T-helper 2 cell treated with Interferon-gamma antibody and Interleukin-4, amounts not matched to agents 5 μg/mL and 100 μg/mL, for 36 hours (primary cell): ENCODE results near the gene OMA1.

Source experiments
- DNase-seq: peaks from one replicate; pipeline ENCODE4 v3.0.0; 2021; ENCODE audit warnings: low spot score
- H3K27ac Mint-ChIP-seq: one replicate; pipeline ENCODE4 v1.8.0; 2021; ENCODE audit warnings: mild to moderate bottlenecking, mixed read lengths
- H3K27me3 Mint-ChIP-seq: one replicate; pipeline ENCODE4 v1.8.0; 2021; ENCODE audit warnings: low read depth, mixed read lengths
- H3K36me3 Mint-ChIP-seq: one replicate; pipeline ENCODE4 v1.8.0; 2021; ENCODE audit warnings: low read depth, mixed read lengths
- H3K4me1 Mint-ChIP-seq: one replicate; pipeline ENCODE4 v1.8.0; 2021; ENCODE audit warnings: low read depth, mixed read lengths
- H3K4me3 Mint-ChIP-seq: one replicate; pipeline ENCODE4 v1.8.0; 2022; ENCODE audit warnings: mild to moderate bottlenecking, moderate library complexity, mixed read lengths
- H3K9me3 Mint-ChIP-seq: one replicate; pipeline ENCODE4 v1.8.0; 2021; ENCODE audit warnings: mixed read lengths

The OMA1 gene

GRCh38 chr1:58447886-58448285 is 98.6 kb downstream of the OMA1 start:
- Mint-ChIP-seq H3K27ac (no peak overlapping the region), H3K4me3 (no peak overlapping the region), H3K36me3 (no peaks in the 10 kb centered on the region), H3K27me3 (no peaks in the 10 kb centered on the region), H3K4me1 (no peaks in the 10 kb centered on the region), H3K9me3 (no peaks in the 10 kb centered on the region)
- no peak for DNase-seq

DNA sequence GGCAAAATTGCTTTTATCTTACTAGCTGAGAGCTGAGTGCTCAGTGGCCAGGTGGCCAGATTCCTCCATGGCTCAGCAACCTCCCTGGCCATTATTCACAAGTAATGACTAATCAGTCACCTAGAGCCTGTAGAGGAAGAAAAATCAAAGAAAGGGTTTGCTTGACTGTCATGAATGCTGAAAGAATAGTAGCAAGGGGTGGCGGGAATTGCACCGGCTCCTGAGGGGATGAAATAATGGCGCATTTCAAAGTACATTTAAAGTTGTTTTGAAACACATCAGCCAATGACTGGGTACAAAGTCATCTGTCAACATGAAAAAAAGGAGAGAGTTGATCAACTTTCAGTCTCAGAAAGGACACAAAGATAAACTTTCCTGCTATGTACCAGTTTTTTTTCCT is 99.5 kb downstream of the OMA1 start:
- Mint-ChIP-seq H3K9me3 (no peaks in the 10 kb centered on the region), H3K27me3 (no peaks in the 10 kb centered on the region), H3K4me3 (no peak overlapping the region), H3K27ac (no peak overlapping the region), H3K4me1 (no peaks in the 10 kb centered on the region), H3K36me3 (no peaks in the 10 kb centered on the region)
- DNase-seq = no peak

DNA sequence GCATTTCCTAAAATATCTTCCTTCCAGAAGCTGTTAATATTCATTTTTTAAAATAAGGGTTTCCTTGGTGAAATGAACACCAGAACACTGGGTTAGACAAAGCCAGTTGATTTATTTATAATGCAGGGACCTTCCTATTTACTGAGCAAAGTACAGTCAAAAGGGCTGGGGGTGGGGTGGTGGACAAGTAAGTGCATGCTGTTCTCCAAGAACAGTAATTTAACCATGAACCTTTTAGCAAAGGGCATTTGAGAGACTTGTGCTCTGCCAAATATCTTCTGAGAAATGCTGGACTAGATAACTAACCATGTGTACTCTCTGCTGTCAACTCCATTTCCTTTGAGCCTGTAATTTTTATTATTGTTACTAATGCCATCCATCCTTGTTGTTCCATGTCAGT is 100.2 kb downstream of the OMA1 start:
- Mint-ChIP-seq H3K36me3 (no peaks in the 10 kb centered on the region), H3K4me1 (no peaks in the 10 kb centered on the region), H3K9me3 (no peaks in the 10 kb centered on the region), H3K27ac (no peak overlapping the region), H3K4me3 (no peak overlapping the region), H3K27me3 (no peaks in the 10 kb centered on the region)
- no peak for DNase-seq

GRCh38 chr1:58443986-58444868 is 102.3 kb downstream of the OMA1 start:
- Mint-ChIP-seq H3K27me3 (no peaks in the 10 kb centered on the region), H3K27ac (no peak overlapping the region), H3K9me3 (no peaks in the 10 kb centered on the region), H3K4me1 (no peaks in the 10 kb centered on the region), H3K4me3 (no peak overlapping the region), H3K36me3 (no peaks in the 10 kb centered on the region)
- no peak for DNase-seq

DNA sequence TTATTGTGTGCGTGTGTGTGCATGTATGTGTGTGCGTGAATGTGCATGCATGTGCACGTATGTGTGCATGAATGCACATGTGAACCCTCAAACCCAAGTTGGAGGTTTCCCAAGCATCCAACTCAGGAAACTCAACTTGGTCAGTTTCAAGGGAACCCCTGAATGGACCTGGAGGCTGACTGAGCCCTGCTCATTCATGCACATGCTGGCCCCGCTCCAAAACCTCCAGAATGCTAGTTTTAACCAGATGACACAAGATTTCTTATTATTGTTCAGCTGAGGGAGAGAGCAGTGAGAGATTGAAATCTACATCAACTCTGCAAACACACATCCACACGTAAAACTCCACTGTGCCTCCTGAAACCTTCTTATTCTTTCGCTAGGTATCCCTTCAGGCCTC is 104.4 kb downstream of the OMA1 start:
- H3K36me3 Mint-ChIP-seq = no peaks in the 10 kb centered on the region
- no peak for DNase-seq
- H3K9me3 Mint-ChIP-seq = no peaks in the 10 kb centered on the region
- H3K4me1 Mint-ChIP-seq = no peaks in the 10 kb centered on the region
- H3K4me3 Mint-ChIP-seq = no peak overlapping the region
- H3K27me3 Mint-ChIP-seq = no peaks in the 10 kb centered on the region
- no peak overlapping the region for H3K27ac Mint-ChIP-seq

- DNase-seq = no peak
- no peaks in the 10 kb centered on the region for H3K9me3 Mint-ChIP-seq
- no peak overlapping the region for H3K27ac Mint-ChIP-seq
- no peaks in the 10 kb centered on the region for H3K4me1 Mint-ChIP-seq
- no peak overlapping the region for H3K4me3 Mint-ChIP-seq
- H3K27me3 Mint-ChIP-seq = no peaks in the 10 kb centered on the region
- H3K36me3 Mint-ChIP-seq = no peaks in the 10 kb centered on the region
Measured at GRCh38 chr1:58441699-58442098, 104.8 kb downstream of the OMA1 start.

- Mint-ChIP-seq H3K4me1 (no peaks in the 10 kb centered on the region), H3K36me3 (no peaks in the 10 kb centered on the region)
- no peak for DNase-seq
Measured at GRCh38 chr1:58440696-58441095, 105.8 kb downstream of the OMA1 start.

DNA sequence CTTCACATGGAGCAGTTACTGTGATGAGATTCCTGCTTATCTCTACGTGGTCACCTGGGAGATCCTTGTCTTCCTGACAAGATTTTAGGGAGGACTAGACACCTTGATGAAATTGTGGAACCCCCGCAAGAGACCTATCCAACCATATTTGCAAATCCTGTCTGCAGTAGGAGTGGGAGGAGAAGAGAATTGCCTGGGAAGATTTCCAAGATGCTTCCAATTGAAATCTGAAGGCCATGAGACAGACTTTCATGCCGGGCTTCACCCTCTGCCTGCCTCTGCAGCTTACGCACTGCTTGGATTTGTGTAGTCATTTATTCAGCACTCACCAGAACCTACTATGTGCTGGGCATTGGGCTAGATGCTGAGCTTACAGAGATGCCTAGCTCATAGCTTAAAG is 106.6 kb downstream of the OMA1 start:
- Mint-ChIP-seq H3K4me1 (no peaks in the 10 kb centered on the region), H3K27ac (no peak overlapping the region), H3K4me3 (no peak overlapping the region), H3K27me3 (no peaks in the 10 kb centered on the region), H3K36me3 (no peaks in the 10 kb centered on the region), H3K9me3 (no peaks in the 10 kb centered on the region)
- no peak for DNase-seq

More at GRCh38 chr1:58440696-58441095, 105.8 kb downstream of the OMA1 start:
- no peak overlapping the region for H3K27ac Mint-ChIP-seq
- H3K4me3 Mint-ChIP-seq = no peak overlapping the region
- no peaks in the 10 kb centered on the region for H3K27me3 Mint-ChIP-seq
- no peaks in the 10 kb centered on the region for H3K9me3 Mint-ChIP-seq

- DNase-seq = no peak
- H3K27me3 Mint-ChIP-seq = no peaks in the 10 kb centered on the region
- no peaks in the 10 kb centered on the region for H3K4me1 Mint-ChIP-seq
- H3K27ac Mint-ChIP-seq = no peak overlapping the region
- no peaks in the 10 kb centered on the region for H3K9me3 Mint-ChIP-seq
- no peak overlapping the region for H3K4me3 Mint-ChIP-seq
- no peaks in the 10 kb centered on the region for H3K36me3 Mint-ChIP-seq
Measured at GRCh38 chr1:58438468-58438867, 108.1 kb downstream of the OMA1 start.

GRCh38 chr1:58437623-58438022 is 108.9 kb downstream of the OMA1 start:
- Mint-ChIP-seq H3K4me3 (no peak overlapping the region), H3K9me3 (no peaks in the 10 kb centered on the region), H3K27me3 (no peaks in the 10 kb centered on the region), H3K4me1 (no peaks in the 10 kb centered on the region), H3K27ac (no peak overlapping the region), H3K36me3 (no peaks in the 10 kb centered on the region)
- DNase-seq = no peak

DNA sequence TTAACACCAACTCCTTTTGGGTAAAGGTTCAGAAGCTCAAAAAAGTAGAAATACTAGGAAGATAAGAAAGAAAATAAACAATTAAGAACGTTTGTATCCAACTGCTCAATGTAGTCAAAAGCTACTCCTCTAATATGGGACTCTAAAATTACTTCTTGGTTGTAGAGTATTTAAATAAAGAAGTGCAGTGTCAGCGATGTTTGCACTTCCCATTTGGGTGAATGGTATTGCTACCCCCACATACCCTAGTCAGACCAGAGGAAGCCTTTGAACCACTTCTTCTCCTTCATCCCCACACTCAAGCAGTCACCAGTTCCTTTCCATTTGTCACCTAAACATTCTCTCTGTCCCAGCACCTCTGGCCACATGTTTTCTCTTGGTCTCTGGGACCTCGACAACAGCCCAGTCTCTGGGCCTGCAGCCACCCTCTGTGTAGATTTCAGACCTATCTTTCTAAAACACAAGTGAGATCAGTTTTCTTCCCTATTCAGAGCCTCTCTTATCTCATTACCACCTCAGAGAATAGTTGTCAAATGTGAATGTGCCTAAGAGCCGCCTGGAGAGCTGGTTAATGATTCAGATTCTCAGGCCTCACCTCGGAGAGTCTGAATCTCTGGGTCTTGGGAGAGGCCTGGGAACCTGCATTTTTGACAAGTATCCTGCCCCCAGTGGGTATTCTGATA is 109.8 kb downstream of the OMA1 start:
- Mint-ChIP-seq H3K27ac (no peak overlapping the region), H3K9me3 (no peaks in the 10 kb centered on the region), H3K27me3 (no peaks in the 10 kb centered on the region), H3K4me3 (no peak overlapping the region), H3K4me1 (no peaks in the 10 kb centered on the region), H3K36me3 (no peaks in the 10 kb centered on the region)
- no peak for DNase-seq

DNA sequence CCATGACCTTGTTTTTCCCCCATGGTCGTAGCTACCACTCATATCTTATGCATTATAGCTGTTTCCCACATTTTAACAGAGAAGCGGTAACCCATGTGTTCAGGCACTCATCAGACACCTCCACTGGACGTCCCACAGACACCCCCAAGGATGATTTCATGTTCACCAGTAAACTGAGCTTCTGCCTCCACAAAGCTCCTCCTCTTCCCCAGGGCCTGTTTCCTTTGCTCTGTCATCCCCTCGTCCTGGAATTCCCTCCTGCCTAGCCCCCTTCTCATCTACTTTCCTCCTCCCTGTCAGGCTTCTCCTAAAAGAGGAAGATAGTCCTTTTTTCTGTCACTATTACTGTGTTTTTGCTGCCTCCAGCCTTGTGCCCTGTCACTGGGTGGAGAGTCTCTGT is 111.2 kb downstream of the OMA1 start:
- Mint-ChIP-seq H3K36me3 (no peaks in the 10 kb centered on the region), H3K27ac (no peak overlapping the region), H3K9me3 (no peaks in the 10 kb centered on the region), H3K4me1 (no peaks in the 10 kb centered on the region), H3K27me3 (no peaks in the 10 kb centered on the region), H3K4me3 (no peak overlapping the region)
- DNase-seq = no peak

DNA sequence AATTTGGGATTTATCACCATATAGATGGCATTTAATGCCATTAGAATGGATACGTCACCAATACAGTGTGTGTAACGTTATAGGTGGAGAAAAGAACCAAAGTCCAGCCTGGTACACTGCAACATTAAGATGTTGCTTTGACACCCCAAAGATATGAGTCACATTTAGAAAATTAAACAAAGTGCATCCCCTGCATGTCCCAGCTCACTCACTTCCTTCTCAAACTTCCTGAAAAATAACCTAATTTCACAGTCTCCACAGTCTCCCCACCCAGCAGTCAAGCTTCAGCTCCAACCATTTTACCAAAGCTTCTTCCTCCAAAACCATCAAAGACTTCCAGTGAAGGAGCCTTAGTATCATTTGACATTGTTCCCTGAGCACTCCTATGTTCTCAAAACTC is 111.9 kb downstream of the OMA1 start:
- Mint-ChIP-seq H3K4me1 (no peaks in the 10 kb centered on the region), H3K27me3 (no peaks in the 10 kb centered on the region), H3K27ac (no peak overlapping the region), H3K4me3 (no peak overlapping the region), H3K36me3 (no peaks in the 10 kb centered on the region), H3K9me3 (no peaks in the 10 kb centered on the region)
- no peak for DNase-seq

DNA sequence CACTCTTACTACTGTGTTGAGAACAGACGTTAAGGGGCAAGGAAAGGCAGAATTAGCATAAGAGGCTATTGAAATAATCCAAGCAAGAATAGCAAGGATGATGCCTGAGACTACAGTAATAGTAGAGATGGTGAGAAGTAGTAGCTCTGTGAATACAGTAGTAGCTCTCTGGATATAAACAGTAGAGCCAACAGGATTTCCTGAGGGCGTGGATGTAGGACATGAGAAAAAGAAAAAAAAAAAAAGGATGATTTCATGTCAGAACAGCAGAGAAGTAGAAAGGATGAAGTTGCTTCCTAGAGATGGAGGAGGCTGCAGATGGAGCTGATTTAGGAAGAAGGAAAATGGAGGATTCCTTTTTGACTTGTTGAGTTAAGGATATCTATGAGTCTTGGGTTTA is 112.3 kb downstream of the OMA1 start:
- H3K27me3 Mint-ChIP-seq = no peaks in the 10 kb centered on the region
- no peak overlapping the region for H3K4me3 Mint-ChIP-seq
- no peaks in the 10 kb centered on the region for H3K4me1 Mint-ChIP-seq
- no peak for DNase-seq
- no peak overlapping the region for H3K27ac Mint-ChIP-seq
- no peaks in the 10 kb centered on the region for H3K9me3 Mint-ChIP-seq
- H3K36me3 Mint-ChIP-seq = no peaks in the 10 kb centered on the region
